GM12865 (cell line): ENCODE data around the gene CABLES2.

Experiments used
- DNase-seq: peaks from one replicate; pipeline ENCODE4 v3.0.0; 2010; ENCODE audit warnings: low read depth
- H3K4me3 ChIP-seq: 2 replicates; pipeline ENCODE4 v1.5.1; 2011; ENCODE audit warnings: mild to moderate bottlenecking, low read depth, low read length, control low read depth
- CTCF ChIP-seq: IDR thresholded peaks from 2 replicates; pipeline ENCODE4 v1.5.1; 2011; ENCODE audit warnings: low read length, control low read depth, low read depth, inconsistent platforms; ENCODE audit not compliant: insufficient read depth; ENCODE audit errors: missing control alignments

CABLES2 gene

GRCh38 chr20:62358171-62359042, 48.7 kb downstream of the CABLES2 start:
- TF ChIP-seq CTCF, result no peak
- no peak for DNase-seq
- H3K4me3 ChIP-seq, result no peak overlapping the region

DNA sequence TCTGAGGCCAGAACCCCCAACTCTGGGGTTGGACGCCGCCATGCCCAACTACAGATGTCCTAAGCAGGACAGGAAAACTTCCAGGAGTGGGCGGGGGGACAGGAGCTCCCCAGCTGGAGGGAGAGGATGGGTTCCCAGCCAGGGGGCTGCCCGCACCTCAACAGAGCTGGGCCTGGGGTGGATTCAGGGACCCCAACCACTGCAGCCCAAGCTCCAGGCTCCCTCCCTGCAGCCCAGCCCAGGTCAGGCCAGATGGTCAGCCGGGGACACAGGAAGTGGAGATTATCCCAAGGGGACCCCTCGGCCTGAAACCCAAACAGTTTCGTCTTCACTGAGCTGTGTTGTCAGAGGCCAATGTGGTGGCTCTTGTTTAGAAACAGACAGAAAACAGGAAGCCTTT, 49.4 kb downstream of the CABLES2 start:
- no peak overlapping the region for H3K4me3 ChIP-seq
- TF ChIP-seq CTCF, result no peak
- DNase-seq, result no peak

- TF ChIP-seq CTCF, result no peak
- H3K4me3 ChIP-seq, result no peak overlapping the region
- no peak for DNase-seq
Observed at GRCh38 chr20:62357187-62357667, 49.9 kb downstream of the CABLES2 start.

DNA sequence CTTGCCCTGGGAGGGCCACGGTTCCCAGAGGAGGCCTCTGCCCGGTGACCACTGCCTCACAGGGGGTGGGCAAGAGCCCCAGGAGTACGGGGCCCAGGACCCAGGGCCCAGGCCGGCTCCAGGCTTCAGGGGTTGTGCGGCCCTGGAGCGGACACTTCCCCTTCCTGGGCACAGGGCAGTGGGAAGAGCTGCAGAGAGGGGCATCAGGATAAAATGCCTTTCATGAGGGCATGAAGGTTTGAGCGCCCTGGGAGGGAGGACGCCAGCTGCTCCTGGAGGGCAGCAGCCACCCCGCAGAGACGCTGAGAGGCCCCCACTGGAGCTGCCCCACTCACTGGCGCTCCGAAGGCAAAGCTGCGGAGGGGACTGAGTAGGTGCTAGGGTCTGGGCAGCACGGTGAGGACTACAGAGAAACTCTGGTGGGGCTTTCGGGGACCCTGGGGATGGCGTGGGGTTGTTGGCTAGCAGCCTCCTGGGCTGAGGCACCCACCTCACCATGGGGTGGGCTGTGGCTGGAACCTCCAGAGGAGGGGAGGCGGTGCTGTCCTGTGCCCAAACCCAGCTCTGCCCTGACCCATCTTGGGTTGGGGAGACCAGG, 50.4 kb downstream of the CABLES2 start:
- TF ChIP-seq CTCF, result no peak
- no peak for DNase-seq
- H3K4me3 ChIP-seq, result no peak overlapping the region

- DNase-seq, result no peak
- H3K4me3 ChIP-seq, result no peak overlapping the region
Observed at GRCh38 chr20:62355878-62356588, 51.1 kb downstream of the CABLES2 start.

GRCh38 chr20:62355516-62355877, 51.6 kb downstream of the CABLES2 start:
- TF ChIP-seq CTCF, result no peak
- DNase-seq, result no peak
- H3K4me3 ChIP-seq, result no peak overlapping the region

More at GRCh38 chr20:62355878-62356588, 51.1 kb downstream of the CABLES2 start:
- no peak for TF ChIP-seq CTCF
